Dendritic cell treated with granulocyte-macrophage colony-stimulating factor and Interleukin-4, amounts not matched to agents 40 ng/mL and 50 ng/mL, for 4 days (primary cell): ENCODE measurements around the gene ELF2.
"Not testable (repeated sequence)": the region's sequence is repeated elsewhere in the genome, so short reads cannot be mapped to it uniquely, and the experiment has no call there.

Experiments used
- H3K27ac Mint-ChIP-seq: one replicate; pipeline ENCODE4 v1.8.0; 2022; ENCODE audit warnings: mild to moderate bottlenecking, mixed read lengths
- H3K27me3 Mint-ChIP-seq: one replicate; pipeline ENCODE4 v1.8.0; 2022; ENCODE audit warnings: mild to moderate bottlenecking, mixed read lengths
- H3K36me3 Mint-ChIP-seq: one replicate; pipeline ENCODE4 v1.8.0; 2022; ENCODE audit warnings: low read depth, mixed read lengths
- H3K4me1 Mint-ChIP-seq: one replicate; pipeline ENCODE4 v1.8.0; 2022; ENCODE audit warnings: low read depth, mixed read lengths
- H3K4me3 Mint-ChIP-seq: one replicate; pipeline ENCODE4 v1.8.0; 2022; ENCODE audit warnings: mild to moderate bottlenecking, moderate library complexity, mixed read lengths
- H3K9me3 Mint-ChIP-seq: one replicate; pipeline ENCODE4 v1.8.0; 2022; ENCODE audit warnings: mixed read lengths
- intact Hi-C: fragments of 100-400 bp; cut with micrococcal nuclease; formaldehyde crosslinking; loops from one replicate; pipeline ENCODE4 v1.15.0; 2022

ELF2 gene

GRCh38 chr4:139008278-139008677 lies 168.7 kb downstream of the ELF2 start:
- intact Hi-C loops, H3K36me3 Mint-ChIP-seq, H3K27ac Mint-ChIP-seq: not testable (repeated sequence)

GRCh38 chr4:139007640-139008039 lies 169.4 kb downstream of the ELF2 start:
- H3K4me3 Mint-ChIP-seq: no peak overlapping the region
- no peak overlapping the region for H3K27ac Mint-ChIP-seq
- H3K27me3 Mint-ChIP-seq: no peaks in the 10 kb centered on the region
- intact Hi-C loops: no loop called here
- no peaks in the 10 kb centered on the region for H3K36me3 Mint-ChIP-seq
- peaks cover 9% of the 10 kb centered on the region for H3K9me3 Mint-ChIP-seq
- H3K4me1 Mint-ChIP-seq: no peaks in the 10 kb centered on the region

More at GRCh38 chr4:139008278-139008677, 168.7 kb downstream of the ELF2 start:
- not testable (repeated sequence) for H3K4me3 Mint-ChIP-seq, H3K9me3 Mint-ChIP-seq, H3K27me3 Mint-ChIP-seq, H3K4me1 Mint-ChIP-seq
